Measurements from ENCODE around the gene ZNF689.

DNA sequence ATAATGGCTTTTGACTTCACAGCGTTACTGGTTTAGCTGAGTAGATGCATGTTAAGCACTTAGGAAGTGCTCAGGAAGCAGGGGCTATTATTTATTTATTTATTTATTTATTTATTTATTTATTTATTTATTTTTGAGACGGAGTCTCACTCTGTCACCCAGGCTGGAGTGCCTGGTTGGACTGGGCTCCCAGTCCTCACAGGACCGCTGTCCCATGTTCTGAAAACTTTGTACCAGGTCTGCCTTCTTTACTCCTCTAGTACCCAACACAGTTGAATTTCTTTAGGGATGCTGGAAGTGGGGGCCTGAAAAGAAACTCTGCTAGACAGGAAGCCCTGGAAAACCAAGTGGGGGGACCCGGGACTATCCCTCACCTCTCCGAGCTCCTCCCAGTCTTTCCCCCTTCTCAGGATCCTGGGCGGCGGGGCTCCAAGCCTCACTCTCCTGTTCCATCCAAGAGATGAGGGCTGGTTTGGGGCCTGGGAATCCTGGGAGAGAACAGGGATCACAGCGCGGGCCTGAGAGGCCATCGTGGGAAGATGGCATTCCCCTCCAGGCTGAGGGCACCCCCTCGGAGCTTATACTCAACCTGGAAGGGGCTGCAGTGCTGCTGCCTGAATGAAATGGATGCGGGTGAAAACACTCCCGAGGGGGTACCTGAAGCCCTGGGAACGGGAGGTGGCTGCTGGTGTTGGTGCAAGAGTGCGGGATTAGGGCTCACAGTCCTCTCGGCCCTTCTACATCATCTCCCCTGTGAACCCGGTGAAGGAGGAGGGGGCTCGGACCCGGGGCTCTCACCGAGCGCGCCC, 39.3 kb downstream of the ZNF689 start:
- no peak for TF ChIP-seq EZH2phosphoT487 (IDR thresholded peaks at IDR 0.05; ENCODE audit: borderline replicate concordance, low read length)
- TF ChIP-seq, protein P1, sequence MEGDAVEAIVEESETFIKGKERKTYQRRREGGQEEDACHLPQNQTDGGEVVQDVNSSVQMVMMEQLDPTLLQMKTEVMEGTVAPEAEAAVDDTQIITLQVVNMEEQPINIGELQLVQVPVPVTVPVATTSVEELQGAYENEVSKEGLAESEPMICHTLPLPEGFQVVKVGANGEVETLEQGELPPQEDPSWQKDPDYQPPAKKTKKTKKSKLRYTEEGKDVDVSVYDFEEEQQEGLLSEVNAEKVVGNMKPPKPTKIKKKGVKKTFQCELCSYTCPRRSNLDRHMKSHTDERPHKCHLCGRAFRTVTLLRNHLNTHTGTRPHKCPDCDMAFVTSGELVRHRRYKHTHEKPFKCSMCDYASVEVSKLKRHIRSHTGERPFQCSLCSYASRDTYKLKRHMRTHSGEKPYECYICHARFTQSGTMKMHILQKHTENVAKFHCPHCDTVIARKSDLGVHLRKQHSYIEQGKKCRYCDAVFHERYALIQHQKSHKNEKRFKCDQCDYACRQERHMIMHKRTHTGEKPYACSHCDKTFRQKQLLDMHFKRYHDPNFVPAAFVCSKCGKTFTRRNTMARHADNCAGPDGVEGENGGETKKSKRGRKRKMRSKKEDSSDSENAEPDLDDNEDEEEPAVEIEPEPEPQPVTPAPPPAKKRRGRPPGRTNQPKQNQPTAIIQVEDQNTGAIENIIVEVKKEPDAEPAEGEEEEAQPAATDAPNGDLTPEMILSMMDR (IDR thresholded peaks at IDR 0.05; ENCODE audit: low read depth, low read length, poor library complexity, severe bottlenecking): no peak

All from DOHH2 (cell line).